HG02763 (cell line): ENCODE results near the gene MYO3B.
"Not testable (repeated sequence)": the region's sequence is repeated elsewhere in the genome, so short reads cannot be mapped to it uniquely, and the experiment has no call there.

Source experiments
- ATAC-seq: cut with Tn5 transposase; IDR thresholded peaks from one replicate; pipeline ENCODE4 v1.9.1; 2021; ENCODE audit warnings: mild to moderate bottlenecking, moderate library complexity; ENCODE audit not compliant: unreplicated experiment

MYO3B gene

DNA sequence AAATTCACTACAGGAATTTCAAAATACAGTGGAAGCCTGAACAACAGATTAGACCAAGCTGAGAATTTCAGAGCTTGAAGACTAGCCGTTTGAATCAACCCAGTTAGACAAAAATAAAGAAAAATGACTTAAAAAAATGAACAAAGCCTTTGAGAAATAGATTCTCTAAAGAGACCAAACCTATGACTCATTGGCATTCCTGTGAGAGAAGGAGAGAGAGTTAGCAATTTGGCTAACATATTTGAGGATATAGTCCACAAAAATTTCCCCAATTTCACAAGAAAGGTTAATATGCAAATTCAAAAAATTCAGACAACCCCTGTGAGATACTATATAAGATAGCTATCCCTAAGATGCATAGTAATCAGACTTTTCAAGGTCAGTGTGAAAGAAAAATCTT, 78.0 kb downstream of the MYO3B start:
- ATAC-seq, result no peak

GRCh38 chr2:170258382-170258781, 80.4 kb downstream of the MYO3B start:
- ATAC-seq, result no peak

- no peak for ATAC-seq
Observed at GRCh38 chr2:170260188-170260587, 82.2 kb downstream of the MYO3B start.

GRCh38 chr2:170261566-170261965, 83.6 kb downstream of the MYO3B start:
- ATAC-seq, result no peak

- no peak for ATAC-seq
Observed at GRCh38 chr2:170262343-170262742, 84.4 kb downstream of the MYO3B start.

DNA sequence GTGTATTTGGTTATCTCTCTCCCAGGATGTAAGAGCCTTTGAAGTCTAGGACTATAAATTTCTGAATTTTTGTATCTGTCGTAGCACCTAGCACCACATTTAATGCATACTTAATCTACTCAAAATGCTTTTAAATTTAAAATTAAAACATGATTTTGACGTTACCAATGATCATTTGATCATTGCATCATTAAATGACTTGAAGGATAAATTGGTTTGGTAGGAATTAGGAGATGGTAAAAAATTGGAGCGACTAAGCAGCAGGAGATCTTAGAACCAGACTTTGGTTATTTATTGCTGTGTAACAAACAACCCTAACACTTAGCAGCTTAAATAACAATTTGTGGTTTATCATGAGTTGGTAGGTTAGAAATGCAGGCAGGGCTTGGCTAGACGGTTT, 84.9 kb downstream of the MYO3B start:
- ATAC-seq, result no peak

DNA sequence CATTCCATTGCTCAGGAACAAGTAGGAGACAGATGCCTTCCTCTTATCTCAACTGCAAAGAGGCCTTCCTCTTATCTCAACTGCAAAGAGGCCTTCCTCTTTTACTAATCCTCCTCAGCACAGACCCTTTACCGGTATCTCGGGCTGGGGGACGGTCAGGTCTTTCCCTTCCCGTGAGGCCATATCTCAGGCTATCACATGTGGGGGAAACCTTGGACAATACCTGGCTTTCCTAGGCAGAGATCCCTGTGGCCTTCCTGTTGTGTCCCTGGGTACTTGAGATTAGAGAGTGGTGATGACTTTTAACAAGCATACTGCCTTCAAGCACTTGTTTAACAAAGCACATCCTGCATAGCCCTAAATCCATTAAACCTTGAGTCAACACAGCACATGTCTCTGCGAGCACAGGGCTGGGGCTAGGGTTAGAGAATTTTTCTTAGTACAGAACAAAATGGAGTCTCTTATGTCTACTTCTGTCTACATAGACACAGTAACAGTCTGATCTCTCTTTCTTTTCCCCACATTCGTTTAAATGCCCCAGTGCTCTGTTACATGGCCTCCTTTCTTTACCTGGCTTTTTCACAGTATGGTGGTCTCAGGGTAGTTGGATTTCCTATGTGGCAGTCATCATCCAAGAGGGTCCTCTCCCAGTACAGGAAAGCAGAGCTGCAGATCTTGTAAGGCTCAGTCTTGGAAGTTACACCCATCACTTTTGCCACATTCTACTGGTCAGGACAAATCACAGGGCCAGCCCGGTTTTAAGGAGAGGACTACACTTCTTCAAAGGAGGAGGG, 86.0 kb downstream of the MYO3B start:
- ATAC-seq, result not testable (repeated sequence)

DNA sequence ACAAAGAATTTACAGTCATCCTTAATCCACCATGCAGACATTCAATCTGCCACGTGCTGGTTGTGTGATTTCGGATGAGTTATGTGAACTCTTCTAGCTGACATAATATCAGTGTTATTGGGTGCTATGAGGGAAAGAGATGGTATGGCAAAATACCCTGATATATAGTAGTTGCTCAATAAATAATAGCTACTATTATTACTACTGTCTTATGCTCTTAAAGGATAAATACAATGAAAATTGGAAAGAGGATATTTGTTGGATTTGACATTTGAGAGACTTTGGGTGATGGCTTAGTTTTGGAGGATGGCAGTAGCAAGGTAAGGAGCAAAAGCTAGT, 86.5 kb downstream of the MYO3B start:
- no peak for ATAC-seq

DNA sequence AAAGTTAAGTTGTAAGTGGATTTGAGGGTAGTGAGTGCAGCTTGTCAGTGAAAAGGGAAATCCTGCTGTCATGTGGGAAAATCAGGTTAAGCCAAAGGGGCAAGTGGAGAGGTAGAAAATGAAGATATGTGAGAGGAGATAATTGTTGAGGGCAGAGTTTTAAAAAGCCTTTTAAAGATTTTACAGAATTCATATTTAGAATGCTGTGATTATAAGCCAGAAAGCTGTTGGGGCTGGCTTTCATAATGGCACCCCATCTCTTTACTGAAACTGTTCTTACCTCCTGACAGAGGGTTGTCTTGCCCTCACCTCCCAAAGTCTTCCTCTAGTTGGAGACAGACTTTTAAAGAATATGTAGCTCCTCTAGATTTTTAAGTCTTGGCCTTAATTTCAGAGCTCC, 86.9 kb downstream of the MYO3B start:
- ATAC-seq, result no peak

DNA sequence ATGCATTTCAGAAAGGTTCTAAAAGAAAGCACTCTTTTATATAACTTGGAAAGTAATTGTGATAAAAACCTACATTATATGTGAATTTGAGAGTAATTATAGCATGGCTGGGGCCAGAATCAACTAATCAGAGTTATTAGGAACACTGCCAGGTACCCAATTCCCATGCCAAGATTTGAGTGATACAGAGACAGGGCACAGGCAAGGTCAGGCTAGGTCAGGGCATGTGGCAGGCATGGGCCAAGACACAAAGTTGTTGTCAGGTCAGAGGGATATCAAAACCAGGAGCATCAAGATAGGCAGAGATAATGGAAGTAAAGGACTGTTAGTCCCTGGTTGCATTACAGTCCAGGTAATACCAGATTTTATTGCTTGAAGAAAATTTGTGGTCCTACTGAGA, 87.4 kb downstream of the MYO3B start:
- no peak for ATAC-seq

GRCh38 chr2:170266358-170266757, 88.4 kb downstream of the MYO3B start:
- no peak for ATAC-seq

DNA sequence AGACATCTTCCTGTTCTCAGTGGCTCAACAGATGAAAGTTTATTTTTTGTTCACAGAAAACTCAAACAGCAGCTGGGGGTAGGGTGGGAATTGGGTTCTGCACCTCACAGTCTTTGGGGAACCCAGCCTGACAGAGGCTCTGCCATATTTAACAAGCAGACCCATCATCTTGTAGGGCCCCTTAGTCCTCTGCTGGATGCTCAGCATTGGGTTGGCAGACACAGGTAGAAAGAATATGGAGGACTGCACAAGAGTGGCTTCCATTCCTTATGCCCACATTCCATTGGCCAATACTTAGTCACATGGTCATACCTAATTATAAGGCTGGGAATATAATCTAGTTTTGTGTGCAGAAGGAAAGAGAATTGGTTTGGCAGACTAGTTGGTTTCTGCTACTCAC, 89.1 kb downstream of the MYO3B start:
- no peak for ATAC-seq

DNA sequence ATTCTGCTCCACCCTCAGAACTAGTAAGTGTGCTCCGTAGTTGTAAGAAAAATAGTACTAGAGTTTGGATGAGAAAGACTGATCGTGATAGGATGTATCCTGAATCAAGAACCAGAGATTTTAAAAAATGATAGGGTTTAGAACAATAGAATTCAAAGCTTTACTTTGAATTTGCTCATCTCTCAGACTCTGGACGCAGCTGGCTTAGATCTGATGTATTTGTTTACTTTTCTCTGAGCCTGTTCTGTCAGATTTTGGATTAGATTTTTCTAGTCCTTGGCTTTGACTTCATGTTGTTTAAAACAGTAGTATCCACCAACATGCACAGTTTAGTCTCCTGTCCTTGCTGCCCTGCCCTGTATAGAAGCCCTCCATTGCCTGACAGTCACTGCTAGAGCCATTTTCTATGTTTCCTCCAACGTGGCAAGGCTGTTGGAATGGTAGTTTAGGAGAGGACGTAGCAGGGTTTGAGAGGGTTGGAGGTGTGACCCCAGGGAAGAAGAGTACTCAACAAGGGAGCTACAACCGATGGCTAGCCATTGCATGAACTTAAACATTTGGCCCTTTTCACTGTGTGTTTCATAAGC, 92.4 kb downstream of the MYO3B start:
- ATAC-seq, result no peak

GRCh38 chr2:170271340-170271739, 93.4 kb downstream of the MYO3B start:
- ATAC-seq, result no peak

DNA sequence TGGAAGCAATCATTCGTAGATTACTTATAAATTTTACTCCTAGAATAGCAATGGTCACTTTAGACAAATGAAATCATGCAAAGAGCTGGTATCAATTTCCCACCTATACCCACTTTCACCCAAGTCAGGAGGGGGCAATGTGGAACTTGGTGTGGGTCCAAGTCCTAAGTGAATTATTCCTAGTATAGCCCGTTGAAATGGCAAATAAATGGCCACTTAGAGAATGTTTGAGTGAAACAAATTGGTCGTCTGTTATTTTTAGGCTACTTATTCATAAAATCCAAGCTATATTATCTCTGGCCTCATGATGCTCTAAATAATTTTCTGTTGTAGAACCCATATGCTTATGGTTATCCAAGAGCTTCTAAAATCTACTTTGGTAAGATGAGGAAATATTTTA, 98.1 kb downstream of the MYO3B start:
- ATAC-seq, result no peak

GRCh38 chr2:170276925-170277629, 99.1 kb downstream of the MYO3B start:
- no peak for ATAC-seq

DNA sequence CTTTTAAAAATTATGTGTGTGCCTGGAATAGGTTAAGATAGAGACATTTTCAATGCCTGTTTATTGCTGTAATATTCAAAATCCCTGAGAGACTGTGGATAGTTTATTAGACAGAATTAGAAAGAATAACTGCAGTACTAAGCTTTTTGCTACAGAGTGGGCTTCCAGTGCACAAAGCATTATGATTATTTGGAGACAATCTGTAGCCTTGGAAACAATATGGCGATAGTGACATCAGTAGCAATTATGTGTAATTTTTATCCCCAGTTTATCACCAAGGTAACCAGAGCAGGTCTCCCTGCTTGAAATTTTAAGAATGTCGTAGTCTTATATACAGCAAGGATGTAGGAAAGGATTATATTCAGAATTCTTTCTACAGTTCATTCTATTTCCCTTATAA, 100.0 kb downstream of the MYO3B start:
- ATAC-seq, result no peak

GRCh38 chr2:170279615-170280014, 101.7 kb downstream of the MYO3B start:
- not testable (repeated sequence) for ATAC-seq

- no peak for ATAC-seq
Observed at GRCh38 chr2:170282851-170283250, 104.9 kb downstream of the MYO3B start.

GRCh38 chr2:170284205-170284604, 106.3 kb downstream of the MYO3B start:
- no peak for ATAC-seq

- ATAC-seq, result no peak
Observed at GRCh38 chr2:170288859-170289258, 110.9 kb downstream of the MYO3B start.

- ATAC-seq, result no peak
Observed at GRCh38 chr2:170291474-170291873, 113.5 kb downstream of the MYO3B start.
